Measurements from ENCODE around the gene SBNO2.
"Not testable (repeated sequence)": the region's sequence is repeated elsewhere in the genome, so short reads cannot be mapped to it uniquely, and the experiment has no call there.

SBNO2 gene

DNA sequence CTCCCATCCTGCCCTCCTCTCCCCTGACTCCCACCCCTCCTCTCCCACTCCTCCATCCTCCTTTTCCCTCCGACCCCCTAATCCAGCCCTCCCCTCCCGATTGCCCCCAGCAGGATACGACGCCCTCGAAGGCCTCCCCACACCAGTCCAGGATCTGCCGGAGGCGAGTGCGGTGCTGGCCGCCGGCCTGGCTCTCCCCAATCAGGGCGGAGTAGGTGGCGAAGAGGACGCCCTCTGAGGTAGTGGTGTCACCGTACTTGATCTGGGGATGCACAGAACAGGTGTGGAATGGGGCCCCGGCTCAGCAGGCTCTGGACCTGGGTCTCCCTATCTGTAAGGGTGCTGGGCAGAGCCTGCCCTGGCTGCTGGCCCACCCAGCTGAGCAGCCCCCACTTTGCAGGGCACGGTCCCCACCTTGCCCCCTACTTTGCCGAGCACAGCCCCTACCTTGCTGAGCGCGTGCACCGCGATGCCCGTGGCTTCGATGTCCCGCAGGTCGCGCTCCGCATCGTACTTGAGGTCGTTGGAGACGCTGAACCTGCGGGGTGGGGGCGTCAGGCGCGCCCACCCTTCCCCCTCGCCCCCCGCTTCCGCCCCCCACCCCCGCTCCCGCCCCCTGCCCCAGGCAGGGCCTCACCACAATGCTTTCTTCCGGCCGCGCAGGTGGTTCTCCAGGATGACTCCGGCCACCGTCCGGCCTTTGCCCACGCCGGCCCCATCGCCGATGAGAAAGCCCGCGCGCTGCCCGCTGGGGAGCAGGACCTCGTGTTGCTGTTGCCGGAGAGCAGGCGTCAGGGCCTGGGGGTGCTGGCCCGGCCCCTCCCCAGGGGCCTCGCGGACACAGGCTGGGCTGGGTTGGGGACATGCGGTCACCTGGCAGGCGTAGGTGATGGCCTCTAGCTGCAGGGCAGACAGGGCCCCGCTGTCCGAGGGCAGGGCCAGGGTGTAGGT is 51.8 kb downstream of the SBNO2 start:
- DNase-seq (ENCODE audit: low spot score) = no peak
- FAIRE-seq = no peak

DNA sequence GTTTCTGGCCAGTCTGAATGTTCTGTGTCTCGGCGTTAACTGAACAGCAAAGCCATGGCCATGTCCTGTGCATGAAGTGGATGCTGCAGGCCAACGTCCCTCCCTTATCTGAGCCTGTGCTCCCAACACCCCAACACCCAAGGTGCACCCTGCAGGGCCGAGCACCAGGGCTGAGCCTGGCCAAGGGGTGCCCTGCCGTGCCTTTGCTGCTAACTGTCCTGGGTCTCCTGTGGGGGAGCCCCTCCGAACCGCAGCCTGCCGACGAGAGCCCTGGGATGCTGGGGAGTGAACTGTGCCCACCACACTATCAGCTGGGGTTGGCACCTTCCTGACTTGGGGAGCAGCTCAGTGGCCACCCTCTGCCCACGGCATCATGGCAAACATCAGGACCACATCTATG is 52.7 kb downstream of the SBNO2 start:
- DNase-seq (ENCODE audit: low spot score) = no peak

DNA sequence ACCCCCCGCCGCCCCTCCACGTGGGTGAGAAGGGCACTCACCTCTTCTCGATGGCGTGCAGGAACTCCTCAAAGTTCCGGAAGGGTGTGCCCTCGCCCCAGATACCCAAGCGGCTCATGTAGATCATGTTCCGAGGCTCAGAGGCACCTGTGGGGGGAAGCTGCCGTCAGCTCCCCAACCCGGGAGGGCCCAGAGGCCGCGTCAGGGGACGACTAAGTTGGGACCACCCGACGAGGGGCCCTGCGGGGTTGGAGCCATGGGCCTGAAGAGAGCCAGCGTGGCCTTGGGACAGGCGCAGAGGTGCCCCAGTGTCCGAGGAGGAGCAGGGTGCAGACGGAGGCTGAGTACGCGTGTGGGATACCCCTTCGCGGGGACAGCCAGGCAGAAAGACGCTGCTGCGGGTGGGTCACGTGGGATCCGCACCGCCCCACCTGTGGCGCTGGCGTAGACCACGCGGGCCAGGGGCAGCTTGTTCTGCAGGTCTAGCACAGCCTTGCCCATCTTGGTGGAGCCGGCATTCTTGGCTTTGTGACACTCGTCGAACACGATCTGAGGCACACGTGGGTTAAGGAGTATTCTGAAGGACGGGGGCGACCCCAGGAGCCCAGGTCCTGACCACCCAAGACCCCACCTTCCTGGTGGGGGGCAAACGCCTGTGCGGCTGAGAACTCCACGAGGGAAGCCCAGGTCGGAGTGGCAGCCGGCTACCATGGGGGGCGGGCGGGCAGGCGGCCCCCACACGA is 54.4 kb downstream of the SBNO2 start:
- FAIRE-seq = no peak
- no peak for DNase-seq (ENCODE audit: low spot score)

More for the DNA sequence above, 52.7 kb downstream of the SBNO2 start:
- FAIRE-seq = no peak

DNA sequence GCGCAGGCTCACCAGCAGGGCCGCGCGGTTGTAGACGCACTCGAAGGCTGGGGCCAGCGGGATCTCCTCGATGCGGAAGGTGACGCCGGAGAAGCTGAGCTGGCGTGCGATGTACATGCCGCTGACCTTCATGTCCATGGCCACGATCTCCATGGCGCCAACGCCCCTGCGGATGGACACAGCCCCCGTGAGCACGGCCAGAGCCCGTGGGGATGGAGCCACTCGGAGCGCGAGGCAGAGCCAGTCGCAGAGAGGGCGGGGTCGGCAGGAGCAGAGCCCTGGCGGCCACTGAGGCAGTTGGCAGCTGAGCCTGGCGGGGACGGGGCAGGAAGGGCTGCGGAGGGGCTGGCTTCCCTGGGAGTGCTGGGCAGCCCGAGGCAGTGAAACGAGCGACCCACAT is 55.1 kb downstream of the SBNO2 start:
- no peak for FAIRE-seq
- DNase-seq (ENCODE audit: low spot score) = no peak

DNA sequence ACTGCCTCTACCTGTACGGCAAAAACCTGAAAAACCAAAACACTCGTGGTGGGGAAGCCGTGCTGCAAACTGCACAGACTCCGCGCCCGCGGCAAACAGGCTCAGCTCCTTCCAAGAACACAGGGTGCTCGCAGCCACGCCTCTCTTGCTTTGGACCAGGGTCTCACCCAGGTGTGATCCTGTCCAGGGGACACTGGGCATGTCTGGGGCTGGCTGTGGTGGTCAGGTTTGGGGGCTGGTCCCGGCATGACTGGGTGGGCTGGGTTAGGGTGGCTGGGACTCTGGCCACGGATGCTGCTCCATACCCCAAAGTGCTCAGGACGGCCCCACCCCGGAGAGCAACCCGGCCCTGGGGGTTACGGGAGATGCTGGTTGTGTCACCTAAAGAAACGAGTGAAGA is 56.4 kb downstream of the SBNO2 start:
- DNase-seq (ENCODE audit: low spot score) = no peak
- FAIRE-seq = no peak

DNA sequence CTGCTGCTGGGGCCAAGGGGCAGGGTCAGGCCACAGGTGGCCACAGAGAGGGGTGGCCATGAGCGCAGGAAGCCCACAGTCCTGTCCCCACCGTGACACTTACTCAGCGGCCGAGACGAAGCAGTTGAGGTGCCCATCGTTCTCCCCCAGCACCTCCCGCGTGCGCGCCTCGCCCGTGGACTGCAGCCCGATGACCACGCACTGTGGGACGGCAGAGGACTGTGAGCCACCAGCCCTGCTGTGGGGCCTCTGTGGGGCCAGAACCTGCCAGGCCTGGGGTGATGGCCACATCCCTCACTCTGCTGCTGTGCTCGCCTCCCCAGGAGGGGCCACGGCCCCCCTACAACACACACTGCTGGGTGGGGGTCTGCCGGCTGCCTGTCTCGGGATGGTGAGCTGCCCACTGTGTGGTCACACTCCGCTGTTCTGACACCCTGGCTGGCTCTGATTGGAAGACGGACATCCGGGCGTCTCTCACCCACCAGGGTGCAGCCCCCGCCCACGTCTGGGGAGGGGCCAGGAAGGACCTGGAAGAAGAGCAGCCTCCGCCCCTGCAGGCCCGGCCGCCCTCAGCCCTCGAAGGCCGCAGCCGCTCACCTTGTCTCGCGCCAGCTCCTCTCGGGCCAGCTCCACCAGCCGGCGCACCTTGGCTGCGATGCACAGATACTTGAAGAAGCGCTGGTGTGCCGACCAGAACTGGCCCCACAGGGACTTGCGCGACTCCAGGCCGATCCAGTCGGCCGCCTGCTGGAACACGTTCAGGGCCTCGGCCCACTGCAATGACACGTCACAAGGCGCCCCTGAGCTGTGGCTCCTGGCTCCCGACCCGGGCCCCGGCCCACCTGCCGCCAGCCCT is 57.1 kb downstream of the SBNO2 start:
- no peak for DNase-seq (ENCODE audit: low spot score)
- no peak for FAIRE-seq

DNA sequence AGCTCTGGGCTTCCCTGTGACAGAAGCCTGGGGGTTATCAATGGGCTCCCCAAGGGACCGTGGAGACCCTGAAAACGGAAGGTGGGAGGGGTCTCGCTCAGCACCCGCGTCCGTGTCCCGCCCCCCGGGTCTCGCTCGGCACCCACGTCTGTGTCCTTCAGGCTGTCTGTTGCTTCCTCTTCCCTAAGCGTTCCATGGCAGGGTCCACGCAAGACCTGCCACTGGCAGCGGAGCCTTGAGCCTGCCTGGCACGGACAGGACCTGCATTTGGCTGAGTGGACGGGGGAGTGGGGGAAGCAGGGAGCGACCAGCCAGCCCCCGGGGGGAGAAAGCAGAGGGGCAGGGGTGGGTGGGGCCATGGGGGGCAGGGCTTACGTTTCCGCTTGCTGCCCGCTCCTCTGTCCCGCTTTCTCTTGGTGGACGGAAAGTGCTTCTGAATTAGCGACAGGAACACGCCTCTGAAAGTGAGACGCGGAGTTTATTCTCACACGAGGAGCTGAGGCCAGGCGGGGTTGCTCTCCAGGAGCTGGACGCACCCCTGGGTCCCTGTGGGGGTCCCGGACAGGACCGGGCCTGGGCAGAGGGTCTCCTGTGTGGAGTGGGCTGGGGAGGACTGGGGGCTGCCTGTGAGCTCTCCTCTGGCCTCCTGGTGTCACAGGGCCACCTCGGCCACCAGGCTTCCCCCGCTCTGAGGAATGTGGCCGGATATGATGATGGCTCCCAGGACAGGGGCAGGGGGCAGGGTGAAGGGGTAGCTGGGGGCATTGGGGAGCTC is 58.2 kb downstream of the SBNO2 start:
- FAIRE-seq = no peak
- DNase-seq (ENCODE audit: low spot score) = no peak

DNA sequence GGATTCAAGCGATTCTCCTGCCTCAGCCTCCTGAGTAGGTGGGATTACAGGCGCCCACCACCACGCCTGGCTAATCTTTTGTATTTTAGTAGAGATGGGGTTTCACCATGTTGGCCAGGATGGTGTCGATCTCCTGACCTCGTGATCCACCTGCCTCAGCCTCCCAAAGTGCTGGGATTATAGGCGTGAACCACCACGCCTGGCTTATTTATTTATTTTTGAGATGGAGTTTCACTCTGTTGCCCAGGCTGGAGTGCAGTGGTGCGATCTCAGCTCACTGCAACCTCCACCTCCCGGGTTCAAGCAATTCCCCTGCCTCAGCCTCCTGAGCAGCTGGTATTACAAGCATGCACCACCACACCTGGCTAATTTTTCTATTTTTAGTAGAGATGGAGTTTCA is 59.3 kb downstream of the SBNO2 start:
- DNase-seq (ENCODE audit: low spot score); FAIRE-seq: not testable (repeated sequence)

DNA sequence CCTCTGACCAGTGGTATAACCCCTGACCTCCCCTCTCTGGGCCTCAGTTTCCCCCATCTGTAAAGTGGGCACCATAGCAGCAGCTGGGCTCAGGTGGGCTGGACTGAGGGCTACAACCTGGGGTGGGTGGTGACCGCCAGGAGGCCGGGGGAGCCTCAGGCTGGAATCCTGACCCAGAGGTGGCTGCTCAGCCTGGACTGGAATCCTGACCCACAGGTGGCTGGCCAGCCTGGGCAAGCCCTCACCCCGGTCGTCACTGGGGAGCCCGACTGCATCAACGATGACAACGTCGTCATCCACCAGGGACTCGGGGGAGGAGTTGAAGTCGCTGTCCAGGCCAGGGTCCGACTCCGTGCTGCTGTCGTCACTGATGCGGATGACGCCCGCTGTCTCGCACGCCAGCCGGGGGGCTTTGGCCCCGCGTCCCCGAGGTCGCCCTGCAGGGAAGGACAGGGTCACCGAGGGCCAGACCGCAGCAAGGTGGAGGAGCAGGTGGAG is 60.0 kb downstream of the SBNO2 start:
- FAIRE-seq = no peak

DNA sequence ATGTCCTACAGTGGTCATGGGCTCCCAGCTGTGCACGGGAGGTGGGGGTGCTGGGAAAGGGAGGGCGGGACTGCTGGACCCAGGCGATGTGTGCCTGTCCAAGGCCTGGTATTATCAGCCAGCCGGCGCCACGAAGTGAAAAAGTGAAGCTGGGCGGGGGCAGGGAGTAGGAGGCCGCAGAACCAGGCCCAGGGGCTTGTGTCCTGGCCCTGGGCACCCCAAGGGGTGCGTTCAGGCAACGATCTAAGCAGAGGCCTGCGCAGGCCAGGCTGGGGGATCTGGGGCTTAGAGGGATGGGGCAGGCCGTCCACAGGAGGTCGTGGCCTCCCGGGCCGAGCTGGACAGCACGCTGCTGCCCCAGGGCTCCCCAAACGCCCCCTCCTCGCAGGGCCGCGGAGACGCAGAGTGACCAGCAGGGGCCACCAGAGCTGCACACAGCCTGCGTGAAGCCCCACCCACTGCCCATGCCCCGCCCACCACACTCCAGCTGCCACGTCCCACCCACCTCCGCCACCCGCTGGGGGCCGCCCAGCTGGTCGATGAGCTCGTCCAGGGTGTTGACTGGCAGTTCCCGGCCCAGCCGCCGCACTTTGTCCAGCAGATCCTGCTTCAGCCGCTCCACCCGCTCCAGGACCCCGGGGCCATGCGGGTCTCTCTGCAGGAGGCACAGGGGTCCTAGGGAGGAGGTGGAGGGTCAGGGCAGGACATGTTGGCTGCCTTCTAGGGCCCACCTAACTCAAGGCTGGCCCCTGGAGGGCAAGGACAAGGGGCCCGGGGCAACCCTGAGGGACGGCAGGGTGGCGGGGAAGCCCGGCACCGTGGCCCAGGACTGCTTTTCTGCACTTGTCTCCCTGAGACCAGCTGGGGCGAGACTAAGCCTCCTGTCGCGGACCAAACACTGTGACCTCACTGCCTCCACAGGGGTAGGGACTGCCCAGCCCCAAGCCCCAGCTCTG is 60.8 kb downstream of the SBNO2 start:
- DNase-seq (ENCODE audit: low spot score) (peak; percentile 72), FAIRE-seq (no peak)

More for the DNA sequence above, 60.0 kb downstream of the SBNO2 start:
- no peak for DNase-seq (ENCODE audit: low spot score)

DNA sequence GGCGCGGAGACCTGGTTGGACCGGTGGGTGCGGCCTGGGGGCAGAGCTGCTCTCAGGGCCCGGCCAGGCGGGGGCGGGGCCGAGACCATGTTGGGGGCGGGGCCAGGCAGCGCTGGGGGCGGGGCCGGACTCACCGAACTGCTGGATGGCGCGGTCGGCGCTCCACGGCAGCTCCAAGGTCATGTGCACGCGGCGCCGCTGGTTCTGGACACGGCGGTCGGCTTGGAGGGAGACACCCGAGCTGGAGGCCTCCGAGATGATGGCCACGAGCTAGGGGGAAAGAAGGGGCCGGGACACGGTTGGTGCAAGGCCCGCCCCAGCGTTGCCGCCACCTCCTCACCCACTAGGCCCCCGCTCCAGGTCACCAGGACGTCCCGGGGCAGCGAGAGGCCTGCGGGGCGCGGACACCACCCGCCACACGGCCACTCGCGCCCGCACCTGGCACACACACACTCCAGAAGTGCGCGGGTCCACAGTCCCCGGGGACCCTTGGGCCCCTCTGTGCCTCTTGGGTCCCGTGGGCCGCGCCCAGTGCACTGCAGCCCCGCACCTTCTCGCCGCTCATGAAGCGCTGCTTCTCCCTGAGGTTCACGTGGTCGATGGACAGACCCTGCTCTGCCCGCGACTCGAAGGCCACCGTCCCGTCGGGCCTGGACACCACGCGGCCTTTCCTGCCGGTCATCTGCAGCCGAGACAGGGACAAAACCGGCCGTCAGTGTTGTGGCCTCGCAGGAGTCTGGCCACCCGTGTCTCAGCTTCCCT is 61.6 kb downstream of the SBNO2 start:
- DNase-seq (ENCODE audit: low spot score) = no peak
- FAIRE-seq = no peak

DNA sequence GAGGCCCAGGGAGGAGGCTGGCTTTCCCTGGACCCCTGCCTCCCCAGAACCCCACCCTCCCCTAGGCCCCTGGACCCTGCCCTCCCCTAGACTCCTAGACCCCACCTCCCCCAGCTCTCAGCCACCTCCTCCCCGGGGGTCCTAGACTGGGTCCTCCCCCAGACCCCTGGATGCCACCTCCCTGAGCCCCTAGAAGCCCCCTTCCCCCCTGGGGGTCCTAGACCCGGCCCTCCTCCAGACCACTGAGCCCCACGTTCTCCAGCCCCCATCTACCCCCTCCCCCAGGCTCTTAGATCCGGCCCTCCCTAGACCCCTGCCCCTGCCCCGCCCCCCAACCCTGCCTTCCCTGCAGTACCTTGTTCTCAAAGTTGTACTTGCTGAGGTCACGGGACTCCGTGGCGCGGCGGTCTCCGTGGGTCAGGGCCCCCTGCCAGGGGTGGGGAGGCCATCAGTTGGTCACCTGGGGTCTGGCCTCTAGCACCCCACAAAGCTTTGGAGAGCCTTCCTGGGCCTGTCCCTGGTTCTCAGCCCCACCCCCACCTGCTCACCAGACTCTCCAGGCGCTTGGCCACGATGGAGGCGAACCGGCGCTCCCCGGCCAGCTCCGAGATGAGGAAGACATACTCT is 62.3 kb downstream of the SBNO2 start:
- FAIRE-seq = no peak

DNA sequence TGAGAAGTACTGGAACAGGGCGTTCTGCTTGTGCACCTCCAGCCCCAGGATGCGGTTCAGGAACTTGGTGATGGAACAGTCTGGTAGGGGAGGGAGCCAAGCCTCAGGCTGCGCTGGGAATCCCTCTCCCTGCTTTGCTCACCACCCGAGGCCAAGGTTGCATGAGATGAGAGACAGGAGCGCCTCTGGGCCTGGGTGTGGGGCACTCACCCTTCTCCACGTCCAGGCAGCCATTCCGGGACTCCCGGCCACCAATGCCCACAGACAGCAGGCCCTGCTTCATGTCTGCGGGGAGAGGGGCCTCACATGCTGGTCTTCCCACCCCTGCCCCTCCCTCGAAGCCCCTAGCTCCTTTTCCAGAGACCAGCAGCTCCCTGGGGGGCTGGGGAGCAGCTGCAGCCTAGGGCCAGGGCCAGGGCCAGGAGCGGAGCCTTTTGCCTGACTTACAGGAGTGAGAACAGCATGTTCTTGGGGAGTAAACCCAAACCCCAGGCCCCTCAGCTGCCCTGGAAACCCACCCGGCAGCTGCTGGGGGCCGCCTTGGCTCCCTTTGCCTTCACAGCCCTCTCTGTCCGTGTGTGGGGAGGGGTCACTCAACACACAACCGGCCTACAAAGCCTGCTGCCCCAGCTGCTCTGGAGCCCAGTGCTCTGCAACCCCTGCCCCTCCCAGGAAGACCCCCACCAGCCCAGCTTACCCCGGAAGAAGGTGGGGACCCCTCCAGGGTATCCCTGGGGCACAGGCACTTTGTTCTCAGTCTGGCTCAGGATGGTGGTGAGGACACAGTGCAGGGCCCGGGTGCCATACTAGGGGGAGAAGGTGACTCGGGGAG is 63.0 kb downstream of the SBNO2 start:
- DNase-seq (ENCODE audit: low spot score) (no peak), FAIRE-seq (no peak)

More for the DNA sequence above, 62.3 kb downstream of the SBNO2 start:
- DNase-seq (ENCODE audit: low spot score) = no peak

DNA sequence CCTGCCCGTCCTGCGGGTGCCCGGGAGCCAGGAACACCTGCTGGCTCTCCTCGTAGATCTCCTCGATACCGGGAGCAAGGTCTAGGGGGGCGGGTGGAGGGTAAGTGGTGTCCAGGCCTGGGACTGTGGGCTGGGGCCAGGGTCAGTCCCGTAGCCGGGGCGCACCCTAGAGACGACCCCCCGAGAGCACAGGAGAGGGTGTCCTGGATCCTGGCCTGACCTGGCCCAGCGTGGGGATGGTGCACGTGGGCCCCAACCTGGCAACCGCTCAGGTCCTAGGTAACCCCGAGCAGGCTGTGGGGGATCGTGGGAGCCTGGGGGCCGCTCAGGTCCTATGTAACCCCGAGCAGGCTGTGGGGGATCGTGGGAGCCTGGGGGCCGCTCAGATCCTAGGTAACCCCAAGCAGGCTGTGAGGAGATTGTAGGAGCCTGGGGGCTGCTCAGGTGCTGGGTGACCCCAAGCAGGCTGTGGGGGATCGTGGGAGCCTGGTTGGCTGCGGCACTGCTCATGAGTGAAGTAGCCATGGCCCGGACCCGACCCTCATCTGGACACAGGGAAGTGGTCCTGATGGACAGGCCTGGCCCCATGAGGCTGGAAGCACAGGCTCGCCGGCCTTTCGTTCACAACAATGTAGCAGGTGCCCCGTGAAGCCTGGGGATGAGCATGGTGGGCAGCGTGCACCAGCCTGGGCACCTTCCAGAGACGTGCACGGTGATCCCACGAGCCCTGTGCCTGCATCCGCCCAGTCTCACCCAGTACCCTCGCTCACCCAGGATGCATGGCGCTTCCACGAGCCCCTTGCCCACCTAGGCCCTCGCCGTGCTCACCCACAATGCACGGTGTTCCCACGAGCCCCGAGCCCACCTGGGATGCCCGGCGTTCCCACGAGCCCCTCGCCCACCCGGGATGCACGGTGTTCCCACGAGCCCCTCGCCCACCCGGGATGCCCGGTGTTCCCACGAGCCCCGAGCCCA is 64.1 kb downstream of the SBNO2 start:
- DNase-seq (ENCODE audit: low spot score) (no peak), FAIRE-seq (no peak)

DNA sequence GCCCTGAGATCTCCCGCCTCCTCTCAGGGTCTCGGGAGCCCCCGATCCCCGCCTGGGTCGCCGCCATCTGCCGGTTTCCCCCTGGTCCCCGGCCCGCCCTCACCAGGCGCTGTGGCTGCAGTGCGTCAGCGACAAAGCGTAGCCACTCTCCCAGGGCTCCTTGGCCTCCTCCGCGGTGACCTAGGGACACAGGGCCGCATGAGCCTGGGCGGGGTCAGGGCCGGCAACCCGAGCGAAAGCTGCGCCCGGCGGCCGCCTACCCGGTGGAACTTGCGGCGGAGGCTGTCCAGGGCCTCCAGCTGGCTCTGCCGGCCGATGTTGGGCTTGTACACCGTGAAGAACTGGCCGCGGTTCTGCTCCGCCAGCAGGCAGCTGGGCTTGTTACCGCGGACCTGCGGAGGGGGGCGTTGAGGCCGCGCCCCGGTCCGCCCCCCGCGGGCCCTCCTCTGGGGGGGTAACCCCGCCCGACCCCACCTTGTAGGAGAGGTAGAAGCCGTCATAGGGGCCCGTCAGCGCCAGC is 65.0 kb downstream of the SBNO2 start:
- FAIRE-seq (no peak), DNase-seq (ENCODE audit: low spot score) (no peak)

All from urothelium cell line (cell line).